Thyroid gland (tissue), 4 donors: ENCODE results near the gene MTHFD1L. TPM values are rescaled to one million over a fixed set of nuclear protein-coding genes. Genes with fewer than 3 reads are reported as not detected.

Experiments
- DNase-seq, 2 donors: peaks; one replicate each; pipeline ENCODE4 v3.0.0-alpha.2; 2019
- H3K27ac ChIP-seq, 3 donors: fragments of 200-600 bp; sonication (generic); 1 replicate in 2 of 3; 2 replicates in 1 of 3; pipeline ENCODE4 v1.5.1; 2016 to 2019; ENCODE audit warnings: mild to moderate bottlenecking in 1 of 3, moderate library complexity in 1 of 3
- H3K27me3 ChIP-seq: fragments of 200-600 bp; sonication (generic); one replicate; pipeline ENCODE4 v1.5.1; 2019
- H3K36me3 ChIP-seq, 2 donors: fragments of 200-600 bp; sonication (generic); one replicate each; pipeline ENCODE4 v1.5.1; 2016 to 2019
- H3K4me1 ChIP-seq, 2 donors: fragments of 200-600 bp; sonication (generic); one replicate each; pipeline ENCODE4 v1.5.1; 2017 to 2019
- H3K4me3 ChIP-seq, 3 donors: fragments of 200-600 bp; sonication (generic); replicated peaks in 1 of 3; 1 replicate in 2 of 3; 2 replicates in 1 of 3; pipeline ENCODE4 v1.5.1; 2016; ENCODE audit warnings: mild to moderate bottlenecking in 1 of 3
- H3K9me3 ChIP-seq: fragments of 200-600 bp; sonication (generic); one replicate; pipeline ENCODE4 v1.5.1; 2017
- CTCF ChIP-seq, 6 experiments: fragments of 200-600 bp in 3 of 6; fragments of 450-650 bp in 3 of 6; sonication (generic) in 3 of 6; IDR thresholded peaks; one replicate each; pipeline ENCODE4 v1.5.1; 2016 to 2019; ENCODE audit warnings: antibody characterized with exemption in 6 of 6, mild to moderate bottlenecking in 2 of 6, inconsistent platforms in 1 of 6, moderate library complexity in 1 of 6
- POLR2A ChIP-seq, 2 donors: fragments of 450-650 bp; IDR thresholded peaks; one replicate each; pipeline ENCODE4 v1.6.1; 2017; ENCODE audit warnings: antibody characterized with exemption in 2 of 2, mild to moderate bottlenecking in 2 of 2, moderate library complexity in 1 of 2
- WGBS, 2 donors: methylation state at CpG; one replicate each; pipeline ENCODE4 v1.1.5; 2017; 5-methylcytosine and 5-hydroxymethylcytosine counted together
- intact Hi-C: fragments of 100-400 bp; cut with DNase I; formaldehyde crosslinking; loops from one replicate; pipeline ENCODE4 v1.15.1; 2023
- total RNA-seq, 4 donors: library from RNA; depleted of rRNA; stranded (reverse); fragments of >200 nt; gene quantifications; one replicate each; pipeline ENCODE4 v1.2.3, GENCODE V29; 2016

The MTHFD1L gene
- total RNA-seq, 4 donors from 2014 or later = 8.7 to 14.6 (median 11.0) TPM

- 90 to 91% methylated on average over 6 of the region's 6 CpGs for WGBS, 2 donors
- Histone ChIP-seq H3K36me3 (no peaks in the 10 kb centered on the region), H3K9me3 (no peaks in the 10 kb centered on the region), H3K27me3 (no peaks in the 10 kb centered on the region), H3K4me1 (no peaks in the 10 kb centered on the region), H3K4me3 (no peak overlapping the region), H3K27ac (no peak overlapping the region)
- TF ChIP-seq CTCF (IDR thresholded peaks at IDR 0.05) (no peak), POLR2A (IDR thresholded peaks at IDR 0.05) (no peak)
- no peak for DNase-seq
- intact Hi-C loops = no loop called here
These were observed 272.0 kb downstream of the MTHFD1L start for GRCh38 chr6:151137542-151137941.

GRCh38 chr6:151139524-151139923, 274.0 kb downstream of the MTHFD1L start:
- 66 to 68% methylated on average over 11 of the region's 11 CpGs for WGBS, 2 donors
- Histone ChIP-seq H3K27me3 (no peaks in the 10 kb centered on the region), H3K4me3 (no peak overlapping the region), H3K4me1 (no peaks in the 10 kb centered on the region), H3K9me3 (no peaks in the 10 kb centered on the region), H3K27ac (no peak overlapping the region), H3K36me3 (no peaks in the 10 kb centered on the region)
- intact Hi-C loops = no loop called here
- no peak for DNase-seq
- TF ChIP-seq CTCF (IDR thresholded peaks at IDR 0.05) = no peak
- TF ChIP-seq POLR2A (IDR thresholded peaks at IDR 0.05) = no peak

GRCh38 chr6:151140767-151141166, 275.3 kb downstream of the MTHFD1L start:
- no peaks in the 10 kb centered on the region for H3K9me3 ChIP-seq
- 87 to 90% methylated on average over 3 of the region's 3 CpGs for whole genome bisulfite sequencing, 2 donors
- no peak for DNase-seq
- no peaks in the 10 kb centered on the region for H3K36me3 ChIP-seq
- TF ChIP-seq POLR2A (IDR thresholded peaks at IDR 0.05) (no peak), CTCF (IDR thresholded peaks at IDR 0.05) (no peak)
- H3K4me1 ChIP-seq = no peaks in the 10 kb centered on the region
- intact Hi-C loops = no loop called here
- H3K4me3 ChIP-seq = no peak overlapping the region
- H3K27me3 ChIP-seq = no peaks in the 10 kb centered on the region
- H3K27ac ChIP-seq = no peak overlapping the region

GRCh38 chr6:151141685-151142084, 276.2 kb downstream of the MTHFD1L start:
- H3K27me3 ChIP-seq = no peaks in the 10 kb centered on the region
- H3K4me1 ChIP-seq = no peaks in the 10 kb centered on the region
- DNase-seq = no peak
- no peak overlapping the region for H3K4me3 ChIP-seq
- no peaks in the 10 kb centered on the region for H3K36me3 ChIP-seq
- WGBS, 2 donors = 75 to 76% methylated on average over 5 of the region's 5 CpGs
- TF ChIP-seq POLR2A (IDR thresholded peaks at IDR 0.05) (no peak), CTCF (IDR thresholded peaks at IDR 0.05) (no peak)
- intact Hi-C loops = no loop called here
- no peaks in the 10 kb centered on the region for H3K9me3 ChIP-seq
- no peak overlapping the region for H3K27ac ChIP-seq

- TF ChIP-seq POLR2A (IDR thresholded peaks at IDR 0.05) (no peak), CTCF (IDR thresholded peaks at IDR 0.05) (no peak)
- H3K27me3 ChIP-seq = no peaks in the 10 kb centered on the region
- no peak overlapping the region for H3K27ac ChIP-seq
- WGBS, 2 donors = 80 to 95% methylated on average over 5 of the region's 5 CpGs
- intact Hi-C loops = no loop called here
- H3K9me3 ChIP-seq = no peaks in the 10 kb centered on the region
- no peaks in the 10 kb centered on the region for H3K36me3 ChIP-seq
- no peak for DNase-seq
- H3K4me3 ChIP-seq = no peak overlapping the region
- H3K4me1 ChIP-seq = peaks cover 5 to 6% of the 10 kb centered on the region in 2 donors
These were observed 277.2 kb downstream of the MTHFD1L start for GRCh38 chr6:151142676-151143075.
